HFFc6 (cell line): ENCODE measurements around the gene UBE3A. TPM values are rescaled to one million over a fixed set of nuclear protein-coding genes. Genes with fewer than 3 reads are reported as not detected.

Source experiments
- DNase-seq: peaks from one replicate; pipeline ENCODE4 v3.0.0-alpha.2; 2018
- H3K27ac Mint-ChIP-seq: 2 replicates; pipeline ENCODE4 v1.8.0; 2020; ENCODE audit warnings: mild to moderate bottlenecking, mixed read lengths
- H3K27me3 Mint-ChIP-seq: 2 replicates; pipeline ENCODE4 v1.8.0; 2021; ENCODE audit warnings: mild to moderate bottlenecking, moderate library complexity, mixed read lengths; ENCODE audit not compliant: insufficient read depth
- H3K36me3 Mint-ChIP-seq: 2 replicates; pipeline ENCODE4 v1.8.0; 2021; ENCODE audit warnings: low read depth, mixed read lengths
- H3K4me1 Mint-ChIP-seq: 2 replicates; pipeline ENCODE4 v1.8.0; 2020; ENCODE audit warnings: low read depth, mixed read lengths
- H3K4me3 Mint-ChIP-seq: 2 replicates; pipeline ENCODE4 v1.8.0; 2020; ENCODE audit warnings: mild to moderate bottlenecking, moderate library complexity, mixed read lengths
- H3K9me3 Mint-ChIP-seq: 2 replicates; pipeline ENCODE4 v1.8.0; 2020; ENCODE audit warnings: mild to moderate bottlenecking, mixed read lengths
- total RNA-seq, 6 experiments: library from RNA; stranded (reverse); fragmentation: NEBNext Ultra II Directional; extraction: Animal tissue kit (Norgen Biotek cat#: 25700); gene quantifications; 2 replicates in 1 of 6; 3 replicates in 5 of 6; pipeline ENCODE4 v1.2.3, GENCODE V29; 2021
- TF ChIP-seq, protein P1 (sequence below): fragments of 200-600 bp; sonication (generic); IDR thresholded peaks from 2 replicates; pipeline ENCODE4 v1.5.0; 2021; ENCODE audit warnings: antibody characterized with exemption, mild to moderate bottlenecking

Gene UBE3A
- total RNA-seq, 6 experiments from 2014 or later: 74.9 to 82.6 (median 81.1) TPM

DNA sequence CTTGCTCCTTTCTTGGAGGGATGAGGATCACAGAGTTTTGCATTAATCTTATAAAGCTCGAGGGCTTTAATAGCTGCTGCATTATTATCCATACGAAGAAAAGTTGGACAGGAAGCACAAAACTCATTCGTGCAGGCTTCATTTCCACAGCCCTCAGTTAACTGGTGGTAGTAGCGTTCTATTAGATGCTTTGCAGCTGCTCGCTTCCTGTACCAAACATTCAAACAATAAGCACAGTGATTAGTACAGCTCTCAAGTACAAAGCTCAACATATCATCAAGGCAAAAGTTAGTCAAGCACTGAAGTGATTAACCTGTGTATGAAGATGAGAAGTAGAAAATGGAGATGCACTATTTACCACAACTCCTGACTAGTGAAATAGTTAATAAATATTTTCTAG is 63.3 kb downstream of the UBE3A start:
- DNase-seq: no peak
- Mint-ChIP-seq H3K36me3 (peaks cover 49% of the 10 kb centered on the region), H3K27ac (no peak overlapping the region), H3K4me1 (peaks cover 52% of the 10 kb centered on the region), H3K27me3 (peaks cover 2% of the 10 kb centered on the region; the same call in 1 of the 2 replicates), H3K9me3 (no peaks in the 10 kb centered on the region), H3K4me3 (no peak overlapping the region)
- TF ChIP-seq, protein P1, sequence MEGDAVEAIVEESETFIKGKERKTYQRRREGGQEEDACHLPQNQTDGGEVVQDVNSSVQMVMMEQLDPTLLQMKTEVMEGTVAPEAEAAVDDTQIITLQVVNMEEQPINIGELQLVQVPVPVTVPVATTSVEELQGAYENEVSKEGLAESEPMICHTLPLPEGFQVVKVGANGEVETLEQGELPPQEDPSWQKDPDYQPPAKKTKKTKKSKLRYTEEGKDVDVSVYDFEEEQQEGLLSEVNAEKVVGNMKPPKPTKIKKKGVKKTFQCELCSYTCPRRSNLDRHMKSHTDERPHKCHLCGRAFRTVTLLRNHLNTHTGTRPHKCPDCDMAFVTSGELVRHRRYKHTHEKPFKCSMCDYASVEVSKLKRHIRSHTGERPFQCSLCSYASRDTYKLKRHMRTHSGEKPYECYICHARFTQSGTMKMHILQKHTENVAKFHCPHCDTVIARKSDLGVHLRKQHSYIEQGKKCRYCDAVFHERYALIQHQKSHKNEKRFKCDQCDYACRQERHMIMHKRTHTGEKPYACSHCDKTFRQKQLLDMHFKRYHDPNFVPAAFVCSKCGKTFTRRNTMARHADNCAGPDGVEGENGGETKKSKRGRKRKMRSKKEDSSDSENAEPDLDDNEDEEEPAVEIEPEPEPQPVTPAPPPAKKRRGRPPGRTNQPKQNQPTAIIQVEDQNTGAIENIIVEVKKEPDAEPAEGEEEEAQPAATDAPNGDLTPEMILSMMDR: no peak

DNA sequence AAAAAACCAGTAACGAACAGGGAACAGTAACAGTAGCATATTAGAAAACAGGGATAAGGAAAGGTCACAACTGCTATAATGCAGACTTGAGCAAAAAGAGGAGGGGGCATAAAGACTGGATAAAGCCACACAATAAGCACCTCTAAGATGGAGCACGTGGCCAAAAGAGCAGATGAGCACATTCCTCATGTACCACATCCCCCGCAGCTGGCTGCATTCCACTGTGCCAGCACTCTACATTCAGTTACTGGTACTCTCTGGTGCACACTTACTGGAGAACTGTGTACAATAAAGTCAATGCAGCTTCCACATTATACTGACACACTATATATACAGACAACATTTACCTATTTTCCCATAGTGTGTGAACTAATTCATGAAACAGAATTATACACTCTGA is 64.7 kb downstream of the UBE3A start:
- Mint-ChIP-seq H3K9me3 (no peaks in the 10 kb centered on the region), H3K27ac (no peak overlapping the region), H3K4me1 (peaks cover 46% of the 10 kb centered on the region), H3K27me3 (no peaks in the 10 kb centered on the region), H3K4me3 (no peak overlapping the region), H3K36me3 (peaks cover 55% of the 10 kb centered on the region)
- TF ChIP-seq, protein P1: no peak
- DNase-seq: no peak

DNA sequence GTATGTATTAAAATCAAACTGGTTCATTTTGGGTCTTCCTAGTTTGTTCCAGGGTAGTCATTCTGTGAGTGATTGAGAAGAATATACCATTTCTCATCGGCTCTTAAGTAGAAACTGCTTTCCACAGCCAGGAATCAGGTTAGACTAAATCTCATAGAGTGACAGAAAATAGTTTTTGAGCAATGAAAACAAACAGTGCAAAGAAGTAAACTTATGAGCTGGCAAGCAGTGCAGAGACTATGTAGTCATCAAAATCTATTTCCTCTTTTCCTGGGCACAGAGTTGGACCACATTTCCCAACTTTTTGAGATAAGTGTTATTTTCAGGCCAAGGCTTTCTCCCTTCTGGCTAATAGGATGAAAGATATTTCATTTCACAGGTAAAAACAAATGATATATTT is 66.5 kb downstream of the UBE3A start:
- Mint-ChIP-seq H3K4me1 (peaks cover 35% of the 10 kb centered on the region), H3K27me3 (no peaks in the 10 kb centered on the region), H3K27ac (peak overlapping the region; percentile 48), H3K9me3 (no peaks in the 10 kb centered on the region), H3K36me3 (peaks cover 54% of the 10 kb centered on the region), H3K4me3 (no peak overlapping the region; the same call in 1 of the 2 replicates)
- peak; percentile 18 for DNase-seq
- TF ChIP-seq, protein P1: no peak

DNA sequence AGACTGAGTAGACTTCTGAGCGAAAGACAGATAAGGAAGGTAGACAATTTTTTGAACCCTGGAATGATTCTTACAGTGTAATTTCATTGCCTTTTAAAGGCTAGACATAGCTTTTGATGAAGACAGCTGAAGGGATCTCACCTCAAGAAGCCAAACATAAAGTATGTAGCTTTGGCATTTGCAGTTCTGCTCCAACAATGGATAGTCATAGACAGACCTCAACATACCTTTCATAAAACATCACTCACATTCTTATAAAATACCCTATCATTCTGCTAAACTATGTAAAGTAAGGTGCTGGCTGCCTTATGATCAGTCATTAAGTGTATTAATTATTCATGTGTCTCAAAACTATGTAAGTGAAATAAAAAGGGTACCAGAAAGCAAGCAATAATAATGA is 70.0 kb downstream of the UBE3A start:
- TF ChIP-seq, protein P1: no peak
- Mint-ChIP-seq H3K4me3 (no peak overlapping the region), H3K9me3 (no peaks in the 10 kb centered on the region), H3K27ac (no peak overlapping the region), H3K27me3 (no peaks in the 10 kb centered on the region), H3K4me1 (peaks cover 33% of the 10 kb centered on the region), H3K36me3 (peaks cover 48% of the 10 kb centered on the region)
- DNase-seq: no peak

DNA sequence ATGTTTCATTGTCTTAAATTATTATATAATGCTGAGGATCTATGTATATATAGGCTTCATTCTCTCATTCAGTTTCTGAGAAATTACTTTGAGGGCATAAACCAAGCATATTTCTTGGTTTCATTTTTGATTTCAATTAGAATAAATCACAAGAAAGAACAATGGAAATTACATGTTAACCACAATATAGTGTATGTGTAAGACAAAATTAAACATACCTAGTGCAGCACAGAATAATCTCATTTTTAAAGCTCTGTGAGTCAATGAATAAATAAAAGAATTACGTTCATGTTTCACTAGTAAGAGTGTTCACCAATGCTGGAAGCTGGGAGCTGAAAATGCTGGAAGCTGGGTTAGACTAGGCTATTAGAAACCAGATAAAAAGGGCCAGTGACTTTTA is 72.8 kb downstream of the UBE3A start:
- no peaks in the 10 kb centered on the region for H3K9me3 Mint-ChIP-seq
- H3K36me3 Mint-ChIP-seq: peaks cover 30% of the 10 kb centered on the region
- no peak for DNase-seq
- no peak overlapping the region for H3K27ac Mint-ChIP-seq
- H3K4me3 Mint-ChIP-seq: no peak overlapping the region
- peaks cover 14% of the 10 kb centered on the region for H3K4me1 Mint-ChIP-seq
- TF ChIP-seq, protein P1: no peak
- no peaks in the 10 kb centered on the region for H3K27me3 Mint-ChIP-seq

DNA sequence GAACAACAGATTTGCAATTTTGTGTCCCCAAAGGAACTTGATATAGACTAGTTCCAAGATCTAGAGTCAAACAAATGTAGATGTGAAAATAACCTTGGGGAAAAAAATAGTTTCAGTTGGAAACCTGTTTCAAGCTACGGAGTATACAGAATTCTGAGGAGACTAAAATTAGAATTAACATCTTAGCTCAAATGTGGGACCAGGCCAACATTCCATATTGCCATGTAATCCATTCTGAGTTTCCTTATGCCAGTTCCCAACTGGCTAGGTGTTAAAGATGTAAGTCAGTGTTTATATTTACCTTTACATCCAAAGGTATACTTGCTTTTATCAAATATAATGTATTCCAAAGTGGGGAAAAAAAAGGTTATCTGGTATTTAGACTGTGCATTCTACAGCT is 76.3 kb downstream of the UBE3A start:
- Mint-ChIP-seq H3K36me3 (peaks cover 21% of the 10 kb centered on the region), H3K27ac (no peak overlapping the region), H3K27me3 (no peaks in the 10 kb centered on the region), H3K9me3 (no peaks in the 10 kb centered on the region), H3K4me1 (no peaks in the 10 kb centered on the region), H3K4me3 (no peak overlapping the region)
- no peak for DNase-seq
- TF ChIP-seq, protein P1: no peak
